Mesothelial cell of epicardium (in vitro differentiated cells): ENCODE data around the gene CHRNB2. TPM values are rescaled to one million over a fixed set of nuclear protein-coding genes. Genes with fewer than 3 reads are reported as not detected.

Experiments used
- DNase-seq, 2 experiments: peaks; one replicate each; pipeline ENCODE4 v3.0.0; 2021; ENCODE audit warnings: low spot score in 2 of 2; ENCODE audit not compliant: unreplicated experiment in 2 of 2
- H3K27ac Mint-ChIP-seq: 2 replicates; pipeline ENCODE4 v1.8.0; 2021; ENCODE audit warnings: mixed read lengths
- H3K27me3 Mint-ChIP-seq: 2 replicates; pipeline ENCODE4 v1.8.0; 2021; ENCODE audit warnings: low read depth, mixed read lengths
- H3K36me3 Mint-ChIP-seq: 2 replicates; pipeline ENCODE4 v1.8.0; 2021; ENCODE audit warnings: mixed read lengths
- H3K4me1 Mint-ChIP-seq: 2 replicates; pipeline ENCODE4 v1.8.0; 2021; ENCODE audit warnings: mixed read lengths
- H3K4me3 Mint-ChIP-seq: 2 replicates; pipeline ENCODE4 v1.8.0; 2021; ENCODE audit warnings: mild to moderate bottlenecking, moderate library complexity, mixed read lengths
- H3K9me3 Mint-ChIP-seq: 2 replicates; pipeline ENCODE4 v1.8.0; 2021; ENCODE audit warnings: mixed read lengths
- total RNA-seq: library from RNA; stranded (reverse); gene quantifications from 3 replicates; pipeline ENCODE4 v1.2.1, GENCODE V29; 2021
- TF ChIP-seq, protein P1 (sequence below): fragments of 200-600 bp; sonication (generic); IDR thresholded peaks from one replicate; pipeline ENCODE4 v1.5.0; 2021; ENCODE audit warnings: antibody characterized with exemption; ENCODE audit not compliant: unreplicated experiment

Gene CHRNB2
- total RNA-seq, 1 donor from 2014 or later, result 0.31 TPM

DNA sequence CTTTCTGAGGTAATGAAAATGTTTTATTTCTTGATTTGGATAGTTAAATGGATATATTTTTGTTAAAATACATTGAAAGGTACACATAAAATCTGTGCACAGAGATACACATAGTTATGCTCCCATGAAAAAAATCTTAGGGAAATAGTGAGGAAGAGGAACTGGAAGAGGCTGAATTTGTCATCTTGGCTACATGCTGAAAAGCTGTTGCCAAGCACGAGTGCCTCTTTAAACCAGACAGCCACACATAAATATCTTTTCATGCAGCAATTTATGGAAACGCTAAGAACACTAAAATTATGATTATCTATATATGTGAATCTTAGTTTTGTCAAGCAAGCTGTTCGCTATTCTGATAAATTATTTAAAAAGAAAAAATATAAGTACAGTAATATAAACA is 53.2 kb downstream of the CHRNB2 start:
- no peak overlapping the region for H3K4me3 Mint-ChIP-seq

DNA sequence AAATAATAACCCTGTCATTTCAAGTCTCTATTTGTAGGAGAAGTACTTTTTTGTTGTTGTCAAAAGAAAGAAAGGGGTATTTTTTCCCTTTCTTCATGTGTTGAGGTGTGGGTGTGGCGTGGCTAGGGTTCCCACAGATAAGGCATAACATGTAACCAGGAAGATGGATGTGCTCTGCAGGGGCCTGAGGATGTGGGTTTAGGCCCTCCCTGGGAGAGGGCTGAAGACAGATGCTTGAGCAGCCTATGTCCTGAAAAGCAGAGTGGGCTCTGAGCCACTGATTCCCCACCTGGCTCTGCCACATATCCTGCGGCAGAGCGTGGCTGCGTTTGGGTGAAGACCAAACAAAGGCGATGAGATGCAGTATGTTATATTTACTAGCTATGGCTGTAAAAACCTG is 54.3 kb downstream of the CHRNB2 start:
- no peaks in the 10 kb centered on the region for H3K27me3 Mint-ChIP-seq

More for the DNA sequence above, 53.2 kb downstream of the CHRNB2 start:
- DNase-seq, result no peak
- peaks cover 2% of the 10 kb centered on the region for H3K36me3 Mint-ChIP-seq
- H3K9me3 Mint-ChIP-seq, result no peaks in the 10 kb centered on the region
- peak overlapping the region; percentile 56 for H3K27ac Mint-ChIP-seq
- no peaks in the 10 kb centered on the region for H3K27me3 Mint-ChIP-seq
- TF ChIP-seq, protein P1, sequence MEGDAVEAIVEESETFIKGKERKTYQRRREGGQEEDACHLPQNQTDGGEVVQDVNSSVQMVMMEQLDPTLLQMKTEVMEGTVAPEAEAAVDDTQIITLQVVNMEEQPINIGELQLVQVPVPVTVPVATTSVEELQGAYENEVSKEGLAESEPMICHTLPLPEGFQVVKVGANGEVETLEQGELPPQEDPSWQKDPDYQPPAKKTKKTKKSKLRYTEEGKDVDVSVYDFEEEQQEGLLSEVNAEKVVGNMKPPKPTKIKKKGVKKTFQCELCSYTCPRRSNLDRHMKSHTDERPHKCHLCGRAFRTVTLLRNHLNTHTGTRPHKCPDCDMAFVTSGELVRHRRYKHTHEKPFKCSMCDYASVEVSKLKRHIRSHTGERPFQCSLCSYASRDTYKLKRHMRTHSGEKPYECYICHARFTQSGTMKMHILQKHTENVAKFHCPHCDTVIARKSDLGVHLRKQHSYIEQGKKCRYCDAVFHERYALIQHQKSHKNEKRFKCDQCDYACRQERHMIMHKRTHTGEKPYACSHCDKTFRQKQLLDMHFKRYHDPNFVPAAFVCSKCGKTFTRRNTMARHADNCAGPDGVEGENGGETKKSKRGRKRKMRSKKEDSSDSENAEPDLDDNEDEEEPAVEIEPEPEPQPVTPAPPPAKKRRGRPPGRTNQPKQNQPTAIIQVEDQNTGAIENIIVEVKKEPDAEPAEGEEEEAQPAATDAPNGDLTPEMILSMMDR, result no peak
- peaks cover 11% of the 10 kb centered on the region for H3K4me1 Mint-ChIP-seq

DNA sequence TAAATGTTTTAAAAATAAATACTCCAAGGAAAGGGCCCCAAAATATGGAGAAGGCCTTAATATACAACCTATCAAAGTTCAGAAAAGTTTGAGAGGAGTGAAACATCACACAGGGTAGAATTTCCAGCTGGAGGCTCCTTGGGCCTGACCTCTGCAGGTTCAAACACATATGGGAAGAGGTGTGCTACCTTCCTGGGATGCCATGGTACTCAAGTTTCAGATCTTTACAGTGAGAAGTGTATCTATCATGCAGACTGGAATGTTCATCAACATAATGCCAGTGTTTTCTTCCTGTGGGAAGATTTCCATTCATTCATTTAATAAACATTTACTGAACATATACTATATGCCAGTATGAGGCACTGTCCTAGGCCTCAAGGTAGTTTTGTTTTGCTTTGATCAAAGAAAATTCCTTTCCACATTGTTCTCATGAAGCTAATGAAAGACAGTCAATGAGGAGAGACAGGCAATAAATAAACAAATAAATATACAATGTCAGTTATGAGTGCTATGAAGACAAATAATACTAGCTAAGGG is 55.0 kb downstream of the CHRNB2 start:
- Mint-ChIP-seq H3K36me3 (peaks cover 2% of the 10 kb centered on the region), H3K27ac (peak overlapping the region; percentile 31), H3K9me3 (no peaks in the 10 kb centered on the region), H3K4me3 (no peak overlapping the region), H3K27me3 (no peaks in the 10 kb centered on the region), H3K4me1 (peaks cover 14% of the 10 kb centered on the region)
- TF ChIP-seq, protein P1, result no peak
- no peak for DNase-seq

More for the DNA sequence above, 54.3 kb downstream of the CHRNB2 start:
- Mint-ChIP-seq H3K4me1 (peaks cover 11% of the 10 kb centered on the region), H3K36me3 (peaks cover 2% of the 10 kb centered on the region), H3K9me3 (no peaks in the 10 kb centered on the region), H3K27ac (peak overlapping the region; percentile 56), H3K4me3 (no peak overlapping the region)
- TF ChIP-seq, protein P1, result no peak
- no peak for DNase-seq

DNA sequence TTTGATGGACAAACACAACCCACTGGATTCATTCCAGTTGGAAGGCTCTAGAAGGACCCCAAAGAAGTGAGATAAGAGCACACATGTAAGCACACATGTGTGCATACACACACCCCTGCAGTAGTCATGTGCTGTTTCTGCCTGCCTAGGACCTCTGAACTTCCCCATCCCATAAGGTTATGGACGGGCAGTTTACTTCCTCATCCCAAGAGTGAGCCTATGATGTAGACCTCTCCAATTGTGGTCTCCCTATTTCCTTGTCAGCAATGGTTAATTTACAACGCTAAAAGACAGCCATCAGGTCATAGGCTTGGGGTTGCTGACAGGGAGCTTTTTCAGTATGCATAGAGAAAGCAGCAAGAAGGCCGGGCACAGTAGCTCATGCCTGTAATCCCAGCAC is 55.8 kb downstream of the CHRNB2 start:
- Mint-ChIP-seq H3K4me3 (no peak overlapping the region), H3K27me3 (no peaks in the 10 kb centered on the region), H3K36me3 (peaks cover 2% of the 10 kb centered on the region), H3K4me1 (peaks cover 14% of the 10 kb centered on the region), H3K9me3 (no peaks in the 10 kb centered on the region), H3K27ac (no peak overlapping the region)
- no peak for DNase-seq
- TF ChIP-seq, protein P1, result no peak

DNA sequence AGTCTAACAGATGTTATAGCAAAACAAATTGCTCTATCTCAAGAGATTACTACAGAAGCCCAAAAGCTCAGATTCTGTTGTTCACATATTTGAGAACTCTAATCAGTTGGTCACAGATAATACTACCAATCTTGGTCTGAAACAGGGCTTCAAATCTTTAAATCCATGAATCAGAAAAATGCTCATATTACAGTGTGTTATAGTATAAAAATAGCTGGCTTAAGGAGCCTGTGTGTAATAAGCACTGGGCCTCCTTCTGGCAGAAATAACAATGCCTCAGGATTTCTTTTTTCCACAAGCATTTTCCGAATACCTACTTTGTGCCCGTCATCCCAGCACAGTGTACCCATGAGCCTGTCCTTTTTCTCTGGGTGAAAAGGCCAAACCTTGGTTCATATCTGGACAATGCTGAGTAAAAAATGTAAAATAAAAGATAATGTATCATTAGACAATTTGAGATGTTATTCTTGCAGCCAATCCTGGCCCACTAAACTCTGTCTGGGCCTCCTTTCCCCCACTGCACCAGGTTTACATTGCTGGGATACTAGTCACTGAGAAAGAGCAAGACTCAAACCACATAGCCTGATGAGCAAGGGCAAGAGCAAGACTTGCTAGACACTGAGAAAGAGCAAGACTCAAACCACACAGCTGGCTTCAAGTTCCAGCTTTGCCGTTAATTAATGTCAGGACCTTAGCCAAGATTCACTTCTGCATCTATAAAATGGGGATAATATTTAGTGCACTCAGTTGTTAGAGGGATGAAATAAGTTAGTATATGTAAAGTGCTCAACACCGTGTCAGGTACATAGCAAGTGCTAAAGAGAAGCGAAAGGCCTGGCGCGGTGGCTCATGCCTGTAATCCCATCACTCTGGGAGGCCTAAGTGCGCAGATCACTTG is 57.4 kb downstream of the CHRNB2 start:
- H3K4me3 Mint-ChIP-seq, result peak overlapping the region; percentile 24

More for the DNA sequence above, 57.4 kb downstream of the CHRNB2 start:
- peaks cover 16% of the 10 kb centered on the region for H3K9me3 Mint-ChIP-seq
- H3K27ac Mint-ChIP-seq, result no peak overlapping the region
- peaks cover 14% of the 10 kb centered on the region for H3K4me1 Mint-ChIP-seq
- H3K36me3 Mint-ChIP-seq, result peaks cover 6% of the 10 kb centered on the region
- H3K27me3 Mint-ChIP-seq, result no peaks in the 10 kb centered on the region
- no peak for DNase-seq
- TF ChIP-seq, protein P1, result no peak
